Activated CD4-positive, CD25-positive, alpha-beta regulatory T cell treated with anti-CD3 and anti-CD28 coated beads, Interleukin-2, amount 50 U/mL, for 16 hours (primary cell): Measurements from ENCODE around the gene ATP2A2.
"Not testable (repeated sequence)": the region's sequence is repeated elsewhere in the genome, so short reads cannot be mapped to it uniquely, and the experiment has no call there.

Experiments
- DNase-seq: peaks from one replicate; pipeline ENCODE4 v3.0.0-alpha.2; 2020; ENCODE audit warnings: low read depth, low spot score

The ATP2A2 gene

GRCh38 chr12:110369992-110370391 lies 88.9 kb downstream of the ATP2A2 start:
- DNase-seq = no peak

GRCh38 chr12:110370732-110371231 lies 89.7 kb downstream of the ATP2A2 start:
- DNase-seq = no peak

GRCh38 chr12:110371408-110372055 lies 90.5 kb downstream of the ATP2A2 start:
- no peak for DNase-seq

- no peak for DNase-seq
Observed at GRCh38 chr12:110372056-110372425, 91.0 kb downstream of the ATP2A2 start.

GRCh38 chr12:110373025-110373424 lies 92.0 kb downstream of the ATP2A2 start:
- DNase-seq = no peak

- no peak for DNase-seq
Observed at GRCh38 chr12:110373425-110373824, 92.4 kb downstream of the ATP2A2 start.

GRCh38 chr12:110373962-110374611 lies 93.0 kb downstream of the ATP2A2 start:
- DNase-seq = no peak

- not testable (repeated sequence) for DNase-seq
Observed at GRCh38 chr12:110378131-110378790, 97.2 kb downstream of the ATP2A2 start.

GRCh38 chr12:110379197-110379596 lies 98.2 kb downstream of the ATP2A2 start:
- no peak for DNase-seq

- no peak for DNase-seq
Observed at GRCh38 chr12:110379631-110380030, 98.6 kb downstream of the ATP2A2 start.

- DNase-seq = no peak
Observed at GRCh38 chr12:110382683-110383082, 101.6 kb downstream of the ATP2A2 start.
